HUES64 (cell line): Measurements from ENCODE around the gene RFX4.

Experiments used
- H3K27ac ChIP-seq: 2 replicates; pipeline ENCODE4 v1.7.0; 2013; ENCODE audit warnings: low read depth, low read length, inconsistent platforms
- H3K27me3 ChIP-seq: 2 replicates; pipeline ENCODE4 v1.6.1; 2013; ENCODE audit warnings: mild to moderate bottlenecking, low read length; ENCODE audit not compliant: insufficient read depth
- H3K36me3 ChIP-seq: 2 replicates; pipeline ENCODE4 v1.6.1; 2013; ENCODE audit warnings: mild to moderate bottlenecking, low read length; ENCODE audit not compliant: insufficient read depth
- H3K4me1 ChIP-seq: 2 replicates; pipeline ENCODE4 v1.6.1; 2013; ENCODE audit warnings: mild to moderate bottlenecking, low read length, moderate library complexity; ENCODE audit not compliant: insufficient read depth
- H3K4me3 ChIP-seq: 2 replicates; pipeline ENCODE4 v1.5.1; 2013; ENCODE audit warnings: mild to moderate bottlenecking, low read length, moderate library complexity
- H3K9ac ChIP-seq: 2 replicates; pipeline ENCODE4 v1.6.1; 2013; ENCODE audit warnings: mild to moderate bottlenecking, low read depth, low read length
- H3K9me3 ChIP-seq: 2 replicates; pipeline ENCODE4 v1.6.1; 2013; ENCODE audit warnings: low read depth, low read length; ENCODE audit not compliant: insufficient read depth
- WGBS: fragments of 150-250, 120-280 bp; methylation state at CpG from one replicate; pipeline ENCODE4 v1.1.7; 2013; ENCODE audit warnings: missing lambda C conversion rate; 5-methylcytosine and 5-hydroxymethylcytosine counted together

RFX4 gene

DNA sequence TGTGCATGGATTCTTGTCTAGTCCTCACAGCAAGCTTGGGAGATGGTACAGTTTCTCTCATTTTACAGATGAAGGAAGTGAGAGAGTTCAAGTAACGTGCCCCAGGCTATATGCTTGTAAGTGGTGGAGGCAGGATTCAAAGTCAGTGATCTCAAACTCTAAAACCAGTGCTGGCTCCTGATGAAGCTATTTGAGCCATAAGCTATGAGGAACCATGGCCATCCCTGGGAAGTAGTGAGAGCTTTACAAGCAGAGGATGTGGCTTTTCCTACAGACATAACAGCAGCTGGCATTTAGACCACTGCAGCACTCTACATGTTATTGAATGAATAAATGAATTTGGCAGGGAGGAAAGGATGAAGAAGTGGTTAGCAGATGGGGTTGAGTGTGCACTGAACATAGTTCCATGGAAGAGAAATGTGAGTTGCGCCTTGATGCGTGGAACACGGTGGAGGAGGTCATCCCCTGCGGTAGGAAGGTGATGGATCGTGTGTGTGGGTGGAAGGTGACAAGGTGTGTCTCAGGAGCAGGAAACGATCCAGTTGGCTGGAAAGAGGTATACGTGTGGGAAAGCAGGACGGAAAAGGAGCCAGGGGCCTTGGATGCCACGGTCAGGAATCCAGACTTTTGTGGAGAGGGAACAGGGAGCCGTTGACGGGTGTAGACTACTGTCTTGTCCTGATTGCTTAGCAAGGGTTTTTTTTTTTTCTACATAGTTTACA, 65.2 kb downstream of the RFX4 start:
- peaks cover 2% of the 10 kb centered on the region; the same call in 1 of the 2 replicates for H3K4me1 ChIP-seq
- H3K36me3 ChIP-seq = no peaks in the 10 kb centered on the region
- no peak overlapping the region for H3K27ac ChIP-seq
- H3K9me3 ChIP-seq = no peaks in the 10 kb centered on the region
- H3K27me3 ChIP-seq = no peaks in the 10 kb centered on the region
- H3K4me3 ChIP-seq = no peak overlapping the region
- H3K9ac ChIP-seq = no peak overlapping the region
- WGBS = 92% methylated on average over 12 of the region's 12 CpGs

DNA sequence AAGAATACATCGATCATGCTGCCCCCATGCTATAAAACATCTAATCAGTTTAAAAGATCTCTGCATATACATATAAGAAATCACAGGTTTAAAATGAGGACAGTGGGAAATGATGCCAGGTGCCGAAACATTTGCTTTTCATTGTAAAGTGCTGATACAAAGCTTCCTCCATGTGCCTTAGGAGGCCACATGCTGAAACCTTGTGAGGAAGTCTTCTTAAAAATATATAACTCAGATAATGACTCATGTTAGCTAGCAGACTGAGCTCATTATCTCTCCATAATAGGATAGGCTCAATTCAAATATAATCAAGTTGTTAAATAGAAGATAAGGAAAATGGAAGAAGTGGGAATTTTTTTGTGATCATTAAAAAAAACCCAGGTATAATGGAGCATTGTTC, 65.9 kb downstream of the RFX4 start:
- 97% methylated on average over 2 of the region's 2 CpGs for WGBS
- H3K27ac ChIP-seq = no peak overlapping the region
- H3K36me3 ChIP-seq = no peaks in the 10 kb centered on the region
- no peaks in the 10 kb centered on the region for H3K9me3 ChIP-seq
- H3K4me3 ChIP-seq = no peak overlapping the region
- H3K9ac ChIP-seq = no peak overlapping the region
- no peaks in the 10 kb centered on the region for H3K27me3 ChIP-seq
- H3K4me1 ChIP-seq = no peaks in the 10 kb centered on the region

DNA sequence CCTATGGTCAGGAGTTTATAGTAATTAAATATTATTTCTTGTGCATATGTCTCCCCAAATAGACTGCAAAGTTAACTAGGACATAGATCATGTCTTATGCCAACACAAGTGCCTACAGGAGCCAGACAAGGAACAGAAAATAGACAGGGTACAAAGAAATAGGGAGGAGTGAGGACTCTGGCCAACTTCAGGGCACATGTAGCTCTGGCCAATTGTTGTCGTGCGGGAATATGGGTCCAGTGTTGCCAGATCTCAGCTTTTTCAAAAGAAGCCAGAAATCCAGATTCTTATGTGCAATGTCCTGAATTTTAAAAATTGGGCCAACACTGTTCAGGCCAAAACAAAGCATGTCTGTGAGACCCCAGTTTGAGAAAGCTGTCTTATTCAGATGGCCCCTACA, 68.7 kb downstream of the RFX4 start:
- no peak overlapping the region for H3K27ac ChIP-seq
- H3K9ac ChIP-seq = no peak overlapping the region
- H3K4me1 ChIP-seq = no peaks in the 10 kb centered on the region
- WGBS = 97% methylated on average over 2 of the region's 2 CpGs
- H3K9me3 ChIP-seq = no peaks in the 10 kb centered on the region
- no peak overlapping the region for H3K4me3 ChIP-seq
- H3K36me3 ChIP-seq = no peaks in the 10 kb centered on the region
- no peaks in the 10 kb centered on the region for H3K27me3 ChIP-seq

DNA sequence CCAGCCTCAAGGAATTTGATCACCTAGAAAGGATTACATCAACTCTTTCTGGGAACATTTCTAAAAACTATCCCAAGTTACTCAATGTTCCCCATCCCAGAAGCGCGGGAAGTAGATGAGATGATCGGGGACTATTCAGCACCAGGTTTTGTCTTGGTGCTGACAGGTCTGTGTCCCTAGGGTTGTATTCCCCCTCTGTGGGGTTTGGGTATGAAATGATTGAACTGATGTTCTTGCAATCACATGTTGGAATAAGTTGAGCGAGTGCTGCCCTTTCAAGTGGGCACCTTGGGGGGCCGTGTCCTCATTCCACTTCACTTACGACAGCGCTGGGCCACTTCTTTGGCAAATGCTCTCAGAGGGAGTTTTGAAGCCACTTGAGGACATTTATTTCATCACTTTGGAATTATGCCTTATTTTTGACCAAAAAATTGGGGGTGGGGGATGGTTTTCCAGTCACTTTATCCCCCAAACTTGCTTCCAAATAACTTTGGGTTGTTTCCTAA, 69.8 kb downstream of the RFX4 start:
- Histone ChIP-seq H3K27me3 (no peaks in the 10 kb centered on the region), H3K9ac (no peak overlapping the region), H3K27ac (no peak overlapping the region), H3K4me3 (no peak overlapping the region), H3K4me1 (no peaks in the 10 kb centered on the region), H3K36me3 (no peaks in the 10 kb centered on the region), H3K9me3 (no peaks in the 10 kb centered on the region)
- WGBS = 96% methylated on average over 7 of the region's 7 CpGs

DNA sequence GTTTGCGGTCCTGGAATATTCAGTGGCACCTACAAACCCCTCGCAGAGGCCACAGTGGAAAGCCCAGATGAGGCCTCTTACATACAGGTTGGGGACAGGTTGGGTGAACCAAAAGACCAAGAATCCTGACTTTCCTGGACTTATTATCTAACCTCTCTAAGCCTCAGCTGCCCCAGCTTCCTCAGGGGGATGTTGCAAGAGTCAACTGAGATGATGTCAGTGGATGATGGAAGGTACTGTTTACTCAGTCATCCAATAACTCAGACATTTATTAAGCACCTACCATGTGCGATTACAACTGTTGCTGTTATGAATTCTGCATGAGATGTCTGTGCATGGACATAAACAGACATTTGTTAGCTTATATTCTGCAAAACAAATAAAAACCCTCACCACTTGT, 72.8 kb downstream of the RFX4 start:
- Histone ChIP-seq H3K4me1 (no peaks in the 10 kb centered on the region), H3K9me3 (peaks cover 12% of the 10 kb centered on the region), H3K4me3 (no peak overlapping the region), H3K27me3 (no peaks in the 10 kb centered on the region), H3K36me3 (no peaks in the 10 kb centered on the region), H3K27ac (no peak overlapping the region), H3K9ac (no peak overlapping the region)
- WGBS = 98% methylated on average over 3 of the region's 3 CpGs

DNA sequence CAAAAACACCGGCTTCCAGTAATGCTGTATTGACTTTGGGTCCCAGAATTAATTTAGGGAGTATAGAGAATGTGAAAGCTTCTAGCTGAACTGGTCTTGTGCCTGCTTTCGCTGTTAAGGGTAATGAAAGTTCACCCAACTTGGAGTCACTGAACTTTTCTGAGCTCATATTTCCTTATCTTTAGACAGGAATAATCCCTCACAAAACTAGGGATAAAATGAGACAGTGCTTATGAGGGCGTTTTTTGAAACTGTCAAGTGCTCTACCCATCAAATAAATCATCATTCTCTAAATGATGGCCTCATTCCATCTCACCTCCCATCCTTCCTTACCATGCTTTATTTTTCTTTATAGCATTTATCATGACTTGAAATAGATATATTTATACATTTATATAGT, 74.7 kb downstream of the RFX4 start:
- no peaks in the 10 kb centered on the region for H3K27me3 ChIP-seq
- H3K4me3 ChIP-seq = no peak overlapping the region
- H3K9me3 ChIP-seq = peaks cover 31% of the 10 kb centered on the region
- WGBS = 93% methylated on average over 3 of the region's 3 CpGs
- no peak overlapping the region for H3K27ac ChIP-seq
- no peak overlapping the region for H3K9ac ChIP-seq
- H3K36me3 ChIP-seq = no peaks in the 10 kb centered on the region
- no peaks in the 10 kb centered on the region for H3K4me1 ChIP-seq

DNA sequence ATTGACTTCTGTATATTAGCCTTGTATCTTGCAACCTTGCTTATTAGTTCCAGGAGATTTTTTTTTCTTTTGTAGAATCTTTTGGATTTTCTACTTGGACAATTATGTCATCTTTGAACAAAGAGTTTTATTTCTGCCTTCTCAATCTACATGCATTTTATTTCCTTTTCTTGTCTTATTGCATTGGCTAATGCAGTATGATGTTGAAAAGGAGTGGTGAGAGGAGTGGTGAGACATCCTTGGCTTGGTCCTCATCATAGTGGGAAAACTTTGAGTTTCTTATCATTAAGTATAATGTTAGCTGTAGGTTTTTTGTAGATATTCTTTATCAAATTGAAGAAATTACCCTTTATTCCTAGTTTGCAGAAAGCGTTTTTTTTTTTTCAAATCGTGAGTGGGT, 80.6 kb downstream of the RFX4 start:
- H3K36me3 ChIP-seq = no peaks in the 10 kb centered on the region
- H3K9me3 ChIP-seq = peaks cover 57% of the 10 kb centered on the region
- WGBS = 100% methylated on average over 2 of the region's 2 CpGs
- H3K27ac ChIP-seq = no peak overlapping the region
- no peak overlapping the region for H3K9ac ChIP-seq
- no peak overlapping the region for H3K4me3 ChIP-seq
- H3K27me3 ChIP-seq = no peaks in the 10 kb centered on the region
- no peaks in the 10 kb centered on the region for H3K4me1 ChIP-seq

DNA sequence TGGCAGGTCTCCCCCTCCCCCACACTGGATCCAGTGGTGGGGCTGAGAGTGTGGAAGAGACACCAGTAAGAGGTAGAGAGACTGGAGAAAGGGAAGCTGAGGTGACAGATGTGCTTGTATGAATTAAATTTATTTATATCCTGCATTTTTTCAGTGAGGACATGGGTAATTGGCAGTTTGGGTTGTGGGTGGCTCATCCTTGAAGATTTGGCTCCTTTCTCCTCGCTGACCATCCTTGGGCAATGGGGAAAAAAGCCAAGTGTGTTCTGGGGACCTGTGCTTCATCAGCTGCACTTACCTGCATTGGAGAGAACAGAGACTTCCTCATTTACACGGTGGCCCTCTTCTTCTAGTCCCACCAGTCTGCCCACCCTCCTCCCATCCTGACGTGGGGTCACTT, 86.4 kb downstream of the RFX4 start:
- Histone ChIP-seq H3K9me3 (peaks cover 8% of the 10 kb centered on the region), H3K36me3 (no peaks in the 10 kb centered on the region), H3K4me1 (peaks cover 16% of the 10 kb centered on the region), H3K9ac (no peak overlapping the region), H3K27me3 (no peaks in the 10 kb centered on the region), H3K27ac (no peak overlapping the region), H3K4me3 (no peak overlapping the region)
- WGBS = 84% methylated on average over 3 of the region's 3 CpGs

DNA sequence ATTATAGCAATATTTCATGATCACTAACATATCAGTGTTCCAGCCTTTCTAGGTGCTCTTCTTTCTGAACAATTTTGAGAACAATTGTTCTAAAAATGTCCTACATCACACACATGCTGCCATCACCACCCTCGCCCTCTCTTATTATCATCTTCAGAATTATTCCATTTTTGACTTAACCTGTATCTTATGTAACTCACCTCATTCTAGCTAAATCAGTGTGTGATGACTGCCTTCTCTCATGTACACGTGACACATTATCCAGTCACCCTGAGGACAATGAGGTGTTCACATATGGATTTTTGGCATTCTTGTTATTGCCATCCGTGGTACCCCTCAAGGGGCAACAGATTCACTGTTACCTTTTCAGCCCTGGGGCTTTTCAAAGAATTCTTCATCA, 87.3 kb downstream of the RFX4 start:
- WGBS = 89% methylated on average over 3 of the region's 3 CpGs

DNA sequence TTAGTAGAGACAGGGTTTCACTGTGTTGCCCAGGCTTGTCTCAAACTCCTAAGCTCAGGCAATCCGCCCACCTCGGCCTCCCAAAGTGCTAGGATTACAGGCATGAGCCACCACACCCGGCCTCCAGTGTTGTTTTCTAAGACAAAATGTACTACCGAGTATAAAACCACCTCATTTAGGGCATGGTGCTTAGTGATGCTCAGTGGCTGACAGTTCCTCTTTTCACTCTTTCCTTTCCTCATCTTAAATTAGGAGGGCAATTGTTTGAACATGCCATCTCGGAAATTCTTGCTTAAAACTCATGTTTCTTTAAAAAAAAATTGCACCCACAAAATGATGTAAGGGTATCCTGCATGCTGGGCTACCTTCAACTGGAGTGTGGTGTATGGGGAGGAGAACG, 89.0 kb downstream of the RFX4 start:
- no peak overlapping the region for H3K4me3 ChIP-seq
- H3K36me3 ChIP-seq = no peaks in the 10 kb centered on the region
- no peak overlapping the region for H3K9ac ChIP-seq
- H3K4me1 ChIP-seq = peaks cover 16% of the 10 kb centered on the region
- H3K27ac ChIP-seq = no peak overlapping the region; the same call in 1 of the 2 replicates
- H3K27me3 ChIP-seq = no peaks in the 10 kb centered on the region
- H3K9me3 ChIP-seq = no peaks in the 10 kb centered on the region
- WGBS = 89% methylated on average over 5 of the region's 6 CpGs

More for the DNA sequence above, 87.3 kb downstream of the RFX4 start:
- Histone ChIP-seq H3K4me1 (peaks cover 16% of the 10 kb centered on the region), H3K4me3 (no peak overlapping the region), H3K36me3 (no peaks in the 10 kb centered on the region), H3K27me3 (no peaks in the 10 kb centered on the region), H3K9ac (no peak overlapping the region), H3K27ac (no peak overlapping the region), H3K9me3 (no peaks in the 10 kb centered on the region)

DNA sequence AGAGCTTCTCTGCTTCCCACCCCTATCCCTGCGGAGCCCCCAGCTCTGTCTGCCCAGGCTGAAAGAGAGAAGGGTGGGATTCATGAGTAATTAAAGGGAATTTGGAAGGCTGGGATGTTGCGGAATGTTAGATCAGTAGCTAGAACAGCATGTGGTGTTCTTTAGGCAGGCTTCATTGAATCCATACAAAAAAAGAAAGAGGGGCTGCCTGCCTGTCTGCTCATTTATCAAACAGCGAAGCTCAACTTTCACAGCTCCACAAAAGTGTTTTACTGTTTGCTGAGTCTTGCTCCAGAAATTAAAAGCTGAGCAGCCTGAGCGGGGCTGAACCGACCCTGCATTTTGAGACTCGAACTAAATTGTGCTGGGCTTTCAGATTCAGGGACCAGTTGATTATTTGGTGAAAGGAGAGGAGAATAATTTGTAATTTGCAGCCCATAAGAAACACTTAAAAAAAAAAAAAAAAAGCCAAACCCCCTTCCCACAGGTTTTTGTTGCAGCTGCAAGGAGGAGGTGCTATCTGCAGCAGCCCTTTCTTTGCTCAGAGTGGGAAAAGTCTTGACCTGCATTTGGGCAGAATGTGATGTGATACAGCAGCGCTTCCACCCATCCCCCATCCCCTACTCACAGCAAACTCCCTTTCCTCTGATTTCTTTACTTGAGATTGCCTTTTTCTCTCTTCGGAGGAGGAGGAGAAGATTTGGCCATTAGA, 89.7 kb downstream of the RFX4 start:
- H3K36me3 ChIP-seq = no peaks in the 10 kb centered on the region
- WGBS = 50% methylated on average over 6 of the region's 8 CpGs
- H3K27ac ChIP-seq = peak overlapping the region; percentile 64
- peak overlapping the region; percentile 30; the same call in 1 of the 2 replicates for H3K9ac ChIP-seq
- H3K9me3 ChIP-seq = no peaks in the 10 kb centered on the region
- no peaks in the 10 kb centered on the region for H3K27me3 ChIP-seq
- H3K4me1 ChIP-seq = peaks cover 16% of the 10 kb centered on the region
- peak overlapping the region; percentile 12; the same call in 1 of the 2 replicates for H3K4me3 ChIP-seq
